Esophagus muscularis mucosa (tissue), 4 donors: ENCODE measurements around the gene MFSD2B. TPM values are rescaled to one million over a fixed set of nuclear protein-coding genes. Genes with fewer than 3 reads are reported as not detected.

Source experiments
- DNase-seq: peaks from one replicate; pipeline ENCODE4 v3.0.0-alpha.2; 2017; ENCODE audit errors: extremely low spot score
- H3K27ac ChIP-seq, 4 donors: fragments of 200-600 bp; sonication (generic); replicated peaks in 1 of 4; 1 replicate in 3 of 4; 2 replicates in 1 of 4; pipeline ENCODE4 v1.5.1; 2016 to 2019; ENCODE audit warnings: mild to moderate bottlenecking in 1 of 4
- H3K27me3 ChIP-seq, 4 donors: fragments of 200-600 bp; sonication (generic); one replicate each; pipeline versions ENCODE4 v1.5.1 to v1.6.0; 2016 to 2019
- H3K36me3 ChIP-seq, 4 donors: fragments of 200-600 bp; sonication (generic); one replicate each; pipeline ENCODE4 v1.5.1; 2016 to 2019
- H3K4me1 ChIP-seq, 4 donors: fragments of 200-600 bp; sonication (generic); one replicate each; pipeline ENCODE4 v1.5.1; 2016 to 2019
- H3K4me3 ChIP-seq, 4 donors: fragments of 200-600 bp; sonication (generic); 1 replicate in 2 of 4; 2 replicates in 2 of 4; pipeline ENCODE4 v1.5.1; 2016 to 2019; ENCODE audit warnings: mild to moderate bottlenecking in 4 of 4, moderate library complexity in 1 of 4
- H3K9me3 ChIP-seq, 4 donors: fragments of 200-600 bp; sonication (generic); 1 replicate in 3 of 4; 2 replicates in 1 of 4; pipeline ENCODE4 v1.5.1; 2016 to 2019
- CTCF ChIP-seq, 3 experiments: fragments of 200-600 bp in 2 of 3; fragments of 450-650 bp in 1 of 3; sonication (generic) in 2 of 3; IDR thresholded peaks; one replicate each; pipeline ENCODE4 v1.5.1; 2017 to 2019; ENCODE audit warnings: antibody characterized with exemption in 3 of 3, mild to moderate bottlenecking in 2 of 3, moderate library complexity in 1 of 3
- EP300 ChIP-seq: sonication (generic); formaldehyde crosslinking; IDR thresholded peaks from one replicate; pipeline ENCODE4 v1.6.1; 2017; ENCODE audit warnings: antibody characterized with exemption
- POLR2A ChIP-seq: fragments of 450-650 bp; IDR thresholded peaks from one replicate; pipeline ENCODE4 v1.6.1; 2017; ENCODE audit warnings: antibody characterized with exemption, moderate library complexity, mild to moderate bottlenecking, low read depth
- POLR2AphosphoS5 ChIP-seq, 2 donors: sonication (generic); formaldehyde crosslinking; IDR thresholded peaks; one replicate each; pipeline ENCODE4 v1.6.1; 2017; ENCODE audit warnings: antibody characterized with exemption in 2 of 2
- WGBS: methylation state at CpG from one replicate; pipeline ENCODE4 v1.1.5; 2018; 5-methylcytosine and 5-hydroxymethylcytosine counted together
- intact Hi-C: fragments of 100-400 bp; cut with DNase I; formaldehyde crosslinking; loops from one replicate; pipeline ENCODE4 v1.15.1; 2023
- total RNA-seq, 4 donors: library from RNA; depleted of rRNA; stranded (reverse); fragments of >200 nt; gene quantifications; one replicate each; pipeline versions ENCODE4 v1.1.0 to v1.2.1, GENCODE V29; 2016

Gene MFSD2B
- total RNA-seq, 4 donors from 2014 or later = 0.33 TPM; not detected in 3

- no peak for DNase-seq
- Histone ChIP-seq H3K27me3 (no peaks in the 10 kb centered on the region), H3K27ac (no peak overlapping the region), H3K4me1 (peaks cover 0 to 1% (median 0%) of the 10 kb centered on the region in 4 donors), H3K4me3 (no peak overlapping the region), H3K36me3 (no peaks in the 10 kb centered on the region), H3K9me3 (no peaks in the 10 kb centered on the region)
- TF ChIP-seq POLR2AphosphoS5 (IDR thresholded peaks at IDR 0.05) (no peak), EP300 (no peak), POLR2A (no peak), CTCF (IDR thresholded peaks at IDR 0.05) (no peak)
- intact Hi-C loops = no loop called here
- WGBS = 98% methylated on average over 6 of the region's 6 CpGs
Observed at GRCh38 chr2:24055750-24056149, 45.9 kb downstream of the MFSD2B start.

GRCh38 chr2:24058564-24059271 is 48.8 kb downstream of the MFSD2B start:
- WGBS = 92% methylated on average over 4 of the region's 4 CpGs
- Histone ChIP-seq H3K4me3 (no peak overlapping the region), H3K4me1 (no peaks in the 10 kb centered on the region), H3K9me3 (no peaks in the 10 kb centered on the region), H3K27me3 (no peaks in the 10 kb centered on the region), H3K36me3 (no peaks in the 10 kb centered on the region), H3K27ac (no peak overlapping the region)
- TF ChIP-seq POLR2A (no peak), EP300 (no peak), POLR2AphosphoS5 (IDR thresholded peaks at IDR 0.05) (no peak)
- DNase-seq = no peak
- intact Hi-C loops = no loop called here

GRCh38 chr2:24065341-24065740 is 55.5 kb downstream of the MFSD2B start:
- Histone ChIP-seq H3K27me3 (no peaks in the 10 kb centered on the region), H3K4me3 (no peak overlapping the region), H3K36me3 (peaks cover 17 to 51% (median 46%) of the 10 kb centered on the region in 4 donors), H3K4me1 (no peaks in the 10 kb centered on the region), H3K27ac (no peak overlapping the region), H3K9me3 (no peaks in the 10 kb centered on the region)
- intact Hi-C loops = no loop called here
- no peak for DNase-seq
- WGBS = 86% methylated on average over 2 of the region's 2 CpGs
- TF ChIP-seq POLR2A (no peak), CTCF (IDR thresholded peaks at IDR 0.05) (no peak), POLR2AphosphoS5 (IDR thresholded peaks at IDR 0.05) (no peak), EP300 (no peak)

- Histone ChIP-seq H3K36me3 (peaks cover 13 to 72% (median 60%) of the 10 kb centered on the region in 4 donors), H3K4me3 (no peak overlapping the region), H3K9me3 (no peaks in the 10 kb centered on the region), H3K27ac (no peak overlapping the region), H3K27me3 (no peaks in the 10 kb centered on the region), H3K4me1 (peaks cover 12 to 31% (median 16%) of the 10 kb centered on the region in 4 donors)
- no peak for DNase-seq
- intact Hi-C loops = no loop called here
- TF ChIP-seq POLR2AphosphoS5 (IDR thresholded peaks at IDR 0.05) (no peak), POLR2A (no peak), CTCF (IDR thresholded peaks at IDR 0.05) (no peak), EP300 (no peak)
- 83% methylated on average over 4 of the region's 4 CpGs for WGBS
Observed at GRCh38 chr2:24072259-24072658, 62.4 kb downstream of the MFSD2B start.

- H3K4me3 ChIP-seq = no peak overlapping the region
- peaks cover 6 to 59% (median 45%) of the 10 kb centered on the region in 4 donors for H3K36me3 ChIP-seq
- no peaks in the 10 kb centered on the region for H3K9me3 ChIP-seq
- H3K27ac ChIP-seq = no peak overlapping the region
- WGBS = 91% methylated on average over 6 of the region's 6 CpGs
- H3K4me1 ChIP-seq = peaks cover 19 to 39% (median 25%) of the 10 kb centered on the region in 4 donors
- DNase-seq = no peak
- intact Hi-C loops = no loop called here
- H3K27me3 ChIP-seq = no peaks in the 10 kb centered on the region
- TF ChIP-seq POLR2A (no peak), EP300 (no peak), CTCF (IDR thresholded peaks at IDR 0.05) (no peak), POLR2AphosphoS5 (IDR thresholded peaks at IDR 0.05) (no peak)
Observed at GRCh38 chr2:24073816-24074215, 63.9 kb downstream of the MFSD2B start.
